HS-5 (cell line): ENCODE measurements around the gene STAMBP.

Experiments used
- DNase-seq: peaks from one replicate; pipeline ENCODE4 v3.0.0-alpha.2; 2012; ENCODE audit warnings: low read depth

The STAMBP gene

GRCh38 chr2:73906847-73907505, 78.2 kb downstream of the STAMBP start:
- DNase-seq, result no peak

- DNase-seq, result no peak
Observed at GRCh38 chr2:73907840-73908452, 79.2 kb downstream of the STAMBP start.

GRCh38 chr2:73908689-73909652, 80.2 kb downstream of the STAMBP start:
- no peak for DNase-seq

GRCh38 chr2:73910873-73911547, 82.2 kb downstream of the STAMBP start:
- no peak for DNase-seq

GRCh38 chr2:73911548-73912208, 82.9 kb downstream of the STAMBP start:
- no peak for DNase-seq

GRCh38 chr2:73913414-73914054, 84.8 kb downstream of the STAMBP start:
- no peak for DNase-seq

- DNase-seq, result no peak
Observed at GRCh38 chr2:73914667-73915066, 85.9 kb downstream of the STAMBP start.

- DNase-seq, result no peak
Observed at GRCh38 chr2:73915437-73915993, 86.8 kb downstream of the STAMBP start.

- no peak for DNase-seq
Observed at GRCh38 chr2:73916666-73917065, 87.9 kb downstream of the STAMBP start.

GRCh38 chr2:73917296-73917695, 88.5 kb downstream of the STAMBP start:
- DNase-seq, result no peak

GRCh38 chr2:73917696-73918207, 89.0 kb downstream of the STAMBP start:
- DNase-seq, result no peak

- no peak for DNase-seq
Observed at GRCh38 chr2:73918856-73919255, 90.1 kb downstream of the STAMBP start.

- no peak for DNase-seq
Observed at GRCh38 chr2:73919596-73920228, 91.0 kb downstream of the STAMBP start.

- no peak for DNase-seq
Observed at GRCh38 chr2:73920577-73921545, 92.1 kb downstream of the STAMBP start.

- no peak for DNase-seq
Observed at GRCh38 chr2:73921581-73921980, 92.8 kb downstream of the STAMBP start.

- no peak for DNase-seq
Observed at GRCh38 chr2:73922681-73923080, 93.9 kb downstream of the STAMBP start.
